KG1 (cell line): ENCODE results near the gene SMIM28.
"Not testable (repeated sequence)": the region's sequence is repeated elsewhere in the genome, so short reads cannot be mapped to it uniquely, and the experiment has no call there.

Experiments used
- DNase-seq: peaks from one replicate; lab custom pipeline; 2025; lab: John Stamatoyannopoulos, UW

SMIM28 gene

GRCh38 chr6:138377844-138378243, at the start of gene SMIM28:
SMIM28 (plus strand) TSS chr6:138377905; CDS start chr6:138378073, 168 bp downstream.
- no peak for DNase-seq

DNA sequence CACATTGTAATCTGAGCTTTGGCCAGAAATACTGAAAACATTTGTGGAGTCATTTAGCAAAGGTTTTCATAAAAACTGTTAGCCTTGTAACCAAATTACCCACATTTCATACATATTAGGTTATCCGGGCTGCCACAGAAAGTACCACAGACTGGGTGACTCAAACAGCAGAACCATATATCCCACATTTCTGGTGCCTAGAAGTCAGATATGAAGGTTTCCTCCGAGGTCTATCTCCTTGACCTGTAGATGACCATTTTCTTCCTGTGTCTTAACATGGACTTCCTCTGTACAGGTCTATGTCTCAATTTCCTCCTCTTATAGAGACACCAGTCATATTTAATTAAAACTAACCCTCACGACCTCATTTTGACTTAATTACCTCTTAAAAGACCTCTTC, 49.5 kb upstream of the SMIM28 start:
- no peak for DNase-seq

DNA sequence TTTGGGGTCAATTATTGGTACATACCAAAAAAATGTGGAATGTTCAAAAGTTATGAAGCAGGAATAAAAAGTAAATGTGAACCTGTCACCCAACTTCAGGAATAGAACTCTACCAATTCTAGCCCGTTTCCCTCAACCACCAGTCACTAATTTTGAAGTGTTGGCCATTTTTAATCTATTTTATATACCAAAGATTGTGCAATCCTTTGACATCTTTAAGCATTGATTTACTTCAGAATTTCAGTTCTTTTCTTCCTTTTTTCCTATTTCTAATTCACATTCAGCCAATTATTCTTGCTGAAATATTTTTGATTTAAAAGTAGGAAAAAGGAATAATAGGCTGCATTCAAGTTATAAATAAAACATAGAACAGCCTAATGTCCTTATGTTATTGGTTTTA, 46.9 kb upstream of the SMIM28 start:
- no peak for DNase-seq

GRCh38 chr6:138331444-138331843, 46.3 kb upstream of the SMIM28 start:
- DNase-seq = no peak

GRCh38 chr6:138331984-138332383, 45.7 kb upstream of the SMIM28 start:
- DNase-seq = no peak

DNA sequence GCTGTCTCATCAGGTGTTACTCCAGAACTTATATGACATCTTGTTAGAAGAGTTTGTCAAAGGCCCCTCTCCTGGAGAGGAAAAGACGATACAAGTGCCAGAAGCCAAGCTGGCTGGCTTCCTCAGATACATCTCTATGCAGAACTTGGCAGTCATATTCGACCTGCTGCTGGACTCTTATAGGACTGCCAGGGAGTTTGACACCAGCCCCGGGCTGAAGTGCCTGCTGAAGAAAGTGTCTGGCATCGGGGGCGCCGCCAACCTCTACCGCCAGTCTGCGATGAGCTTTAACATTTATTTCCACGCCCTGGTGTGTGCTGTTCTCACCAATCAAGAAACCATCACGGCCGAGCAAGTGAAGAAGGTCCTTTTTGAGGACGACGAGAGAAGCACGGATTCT, 43.7 kb upstream of the SMIM28 start:
- no peak for DNase-seq

GRCh38 chr6:138334963-138335362, 42.7 kb upstream of the SMIM28 start:
- DNase-seq = no peak

DNA sequence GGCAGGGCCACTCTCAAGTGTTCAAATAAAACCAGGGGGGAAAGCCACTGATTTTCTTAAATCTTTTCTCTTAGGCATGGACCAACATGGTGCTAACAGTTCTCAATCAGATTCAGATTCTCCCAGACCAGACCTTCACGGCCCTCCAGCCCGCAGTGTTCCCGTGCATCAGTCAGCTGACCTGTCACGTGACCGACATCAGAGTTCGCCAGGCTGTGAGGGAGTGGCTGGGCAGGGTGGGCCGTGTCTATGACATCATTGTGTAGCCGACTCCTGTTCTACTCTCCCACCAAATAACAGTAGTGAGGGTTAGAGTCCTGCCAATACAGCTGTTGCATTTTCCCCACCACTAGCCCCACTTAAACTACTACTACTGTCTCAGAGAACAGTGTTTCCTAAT, 41.5 kb upstream of the SMIM28 start:
- DNase-seq = no peak

GRCh38 chr6:138337076-138337475, 40.6 kb upstream of the SMIM28 start:
- no peak for DNase-seq

DNA sequence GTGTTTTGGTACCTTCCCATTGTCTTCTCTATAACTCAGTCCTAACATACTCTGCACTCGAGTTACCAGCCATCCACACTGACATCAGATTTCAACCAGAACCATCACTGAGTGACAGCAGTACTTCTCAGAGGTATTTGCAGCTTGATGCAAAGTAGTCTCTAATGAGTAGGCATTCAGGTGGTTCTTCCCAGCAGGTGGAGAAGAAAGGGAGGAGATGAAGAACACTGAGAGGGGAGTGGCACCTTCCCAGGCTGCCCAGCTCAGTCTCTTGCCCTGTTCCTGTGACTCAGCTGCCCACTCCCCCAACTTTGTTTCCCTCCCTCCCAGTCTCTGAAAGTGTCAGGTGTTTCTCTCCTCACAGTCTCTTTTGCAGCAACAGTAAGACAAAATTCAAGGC, 38.7 kb upstream of the SMIM28 start:
- DNase-seq = no peak

- DNase-seq = no peak
Measured at GRCh38 chr6:138341176-138341575, 36.5 kb upstream of the SMIM28 start.

- DNase-seq = no peak
Measured at GRCh38 chr6:138343112-138343511, 34.6 kb upstream of the SMIM28 start.

GRCh38 chr6:138345565-138346285, 32.0 kb upstream of the SMIM28 start:
- DNase-seq = no peak

DNA sequence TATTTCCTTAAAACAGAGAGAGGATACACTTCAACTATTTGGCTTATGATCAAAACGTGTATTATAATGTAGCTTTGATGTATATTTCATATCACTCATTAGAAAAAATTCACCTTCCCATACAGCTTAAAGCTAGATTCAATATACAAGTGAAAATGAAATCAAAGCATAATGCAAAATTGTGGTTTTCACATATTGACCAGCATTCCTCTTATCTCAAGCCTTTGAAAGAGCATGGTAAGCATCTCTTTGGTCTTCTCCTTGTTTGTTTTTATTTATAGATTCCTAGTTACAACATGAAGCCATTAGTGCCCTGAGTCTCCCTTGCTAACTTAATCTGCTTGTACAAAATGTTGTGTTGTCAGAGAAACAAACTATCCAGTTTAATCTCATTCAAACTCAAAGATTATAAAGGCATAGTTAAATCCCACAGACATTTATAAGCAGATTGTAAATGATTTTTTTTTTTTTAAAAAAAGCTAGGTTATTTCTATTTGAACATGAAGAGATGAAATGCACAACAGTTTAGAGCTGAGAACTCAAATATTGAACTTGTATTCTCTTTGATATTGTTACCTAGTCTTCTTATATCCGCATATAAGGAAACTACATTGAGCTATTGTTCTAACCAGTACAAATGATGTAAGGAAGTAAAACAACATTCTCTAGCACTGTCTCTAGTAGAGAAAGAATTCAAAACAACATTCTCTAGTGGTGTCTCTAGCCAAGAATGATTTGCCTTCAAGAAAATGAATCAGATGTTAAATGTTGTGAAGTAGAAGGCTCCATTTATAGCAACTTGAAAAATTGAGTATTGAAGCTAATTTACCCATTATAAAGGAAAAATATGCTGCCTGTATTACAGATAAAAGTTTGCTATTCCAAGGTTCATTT, 31.2 kb upstream of the SMIM28 start:
- no peak for DNase-seq

DNA sequence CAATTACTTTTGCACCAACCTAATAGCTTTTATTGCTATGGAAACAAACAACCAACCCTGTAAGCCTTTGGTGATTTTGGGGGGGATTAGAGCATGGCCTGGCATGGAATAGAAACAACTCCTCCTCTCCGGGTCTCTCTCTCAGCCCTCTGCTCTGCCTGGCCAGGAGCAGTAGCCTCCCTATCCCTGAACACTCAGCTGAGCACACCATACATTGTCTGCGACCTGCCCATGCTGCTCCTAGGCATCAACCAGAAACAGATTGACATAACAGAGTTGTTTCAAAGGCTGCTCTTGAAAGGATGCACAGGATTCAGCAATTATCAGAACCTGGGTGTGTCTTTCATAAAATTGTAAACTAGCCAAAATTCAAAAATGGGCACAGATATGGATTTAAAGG, 29.8 kb upstream of the SMIM28 start:
- DNase-seq = no peak

DNA sequence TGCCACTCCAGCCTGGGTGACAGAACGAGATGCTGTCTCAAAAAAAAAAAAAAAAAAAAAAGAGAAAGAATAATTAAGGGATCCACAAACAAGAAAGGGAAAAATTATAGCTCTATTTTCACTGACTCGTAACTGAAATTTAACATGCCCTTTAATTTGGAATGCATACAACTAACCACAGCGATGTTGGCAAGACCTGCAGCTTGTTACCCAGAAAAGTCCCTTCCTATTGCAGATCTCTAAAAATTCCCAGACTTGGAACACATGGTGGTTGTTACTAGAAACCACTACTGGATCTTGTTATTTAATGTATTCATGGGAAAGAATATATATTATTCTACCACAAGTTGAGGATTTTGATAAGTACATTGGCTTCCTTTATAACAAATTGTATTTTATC, 27.8 kb upstream of the SMIM28 start:
- no peak for DNase-seq

DNA sequence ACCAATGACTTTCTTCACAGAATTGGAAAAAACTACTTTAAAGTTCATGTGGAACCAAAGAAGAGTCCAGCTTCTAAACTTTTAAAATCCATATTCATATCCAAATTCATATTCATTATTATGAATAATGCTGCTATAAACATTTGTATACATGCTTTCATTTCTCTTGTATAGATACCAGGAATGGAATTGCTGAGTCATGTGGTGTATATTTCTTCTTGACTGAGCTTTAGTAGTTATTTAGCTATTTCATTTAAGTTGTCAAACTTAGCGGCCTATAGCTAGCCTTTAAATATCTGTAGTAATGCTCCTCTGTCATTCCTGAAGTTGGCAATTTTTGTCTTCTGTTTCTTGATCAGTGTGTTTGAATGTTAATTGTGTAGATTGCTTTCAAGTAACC, 19.8 kb upstream of the SMIM28 start:
- no peak for DNase-seq

- DNase-seq = not testable (repeated sequence)
Measured at GRCh38 chr6:138368684-138369083, 9.0 kb upstream of the SMIM28 start.

DNA sequence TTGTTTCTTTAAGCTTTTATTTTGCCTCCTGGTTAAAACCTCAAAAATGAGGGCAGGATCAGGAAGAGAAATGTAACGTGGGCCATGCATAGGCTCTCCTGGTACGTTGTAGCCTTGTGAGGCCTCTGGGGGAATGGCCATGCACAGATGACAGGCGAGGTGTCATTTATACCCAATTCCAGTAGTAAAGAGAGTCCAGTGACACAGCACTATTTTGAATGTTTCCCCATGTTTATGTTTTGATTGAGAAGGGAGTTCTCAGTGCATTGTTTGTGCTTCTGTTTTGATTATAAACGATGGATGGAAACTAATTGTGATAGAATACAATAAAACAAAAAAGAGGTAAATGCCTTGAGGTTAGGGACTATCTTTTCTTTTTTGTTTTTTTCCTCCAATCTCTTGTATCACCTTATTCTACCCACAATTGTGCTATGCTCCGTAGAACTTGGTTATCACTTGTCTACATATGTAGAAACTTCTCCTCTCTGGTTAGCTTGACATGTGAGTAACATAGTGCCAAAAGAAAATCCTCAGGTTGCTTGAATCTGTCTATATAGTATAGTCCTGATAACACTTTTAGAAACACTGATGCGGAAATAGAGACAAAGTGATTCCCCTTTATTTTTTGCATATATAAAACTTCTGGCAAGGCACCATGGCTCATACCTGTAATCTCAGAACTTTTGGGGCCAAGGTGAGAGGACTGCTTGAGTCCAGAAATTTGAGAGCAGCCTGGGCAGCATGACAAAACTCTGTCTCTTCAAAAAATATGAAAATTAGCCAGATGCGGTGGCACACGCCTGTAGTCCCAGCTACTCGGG, 6.9 kb upstream of the SMIM28 start:
- DNase-seq = no peak

DNA sequence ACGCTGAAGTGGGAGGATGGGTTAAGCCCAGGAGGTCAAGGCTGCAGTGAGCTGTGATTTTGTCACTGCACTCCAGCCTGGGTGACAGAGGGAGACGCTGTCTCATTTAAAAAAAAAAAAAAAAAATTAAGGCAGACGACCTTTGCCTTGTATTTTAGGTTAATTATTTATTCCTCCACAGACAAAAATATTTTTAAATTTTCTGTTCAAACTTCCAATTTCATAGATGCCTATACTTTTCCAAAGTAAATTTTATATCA, 6.3 kb upstream of the SMIM28 start:
- no peak for DNase-seq

DNA sequence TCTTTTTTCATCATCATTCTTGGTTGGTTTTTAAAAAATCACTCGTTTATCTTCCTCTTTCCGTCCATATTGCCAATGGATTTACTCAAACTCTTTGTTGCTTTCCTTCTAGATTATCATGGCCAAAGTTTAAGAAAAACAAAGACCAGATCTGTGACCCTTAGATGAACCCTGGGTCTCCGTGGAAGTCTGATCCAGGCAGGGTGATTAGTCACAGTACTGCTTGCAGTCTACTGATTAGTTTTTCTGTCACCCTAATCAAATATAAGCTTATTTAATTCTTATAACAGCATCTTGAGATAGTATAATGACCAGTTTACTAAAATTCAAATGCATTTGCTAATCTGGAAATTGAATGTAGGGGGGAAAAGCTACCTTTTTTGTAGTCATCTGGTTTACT, 6.0 kb upstream of the SMIM28 start:
- DNase-seq = no peak

- DNase-seq = no peak
Measured at GRCh38 chr6:138372711-138373463, 4.8 kb upstream of the SMIM28 start.
